Neural crest cell (in vitro differentiated cells): ENCODE data around the gene GP5. TPM values are rescaled to one million over a fixed set of nuclear protein-coding genes. Genes with fewer than 3 reads are reported as not detected.

ENCODE experiments used
- DNase-seq: peaks from one replicate; pipeline ENCODE4 v3.0.0; 2021; ENCODE audit warnings: low read depth, mixed read lengths, low spot score
- H3K27ac Mint-ChIP-seq: one replicate; pipeline ENCODE4 v1.8.0; 2021; ENCODE audit warnings: mild to moderate bottlenecking, mixed read lengths; ENCODE audit not compliant: unreplicated experiment
- H3K27me3 Mint-ChIP-seq: 2 replicates; pipeline ENCODE4 v1.8.0; 2021; ENCODE audit warnings: low read depth, mild to moderate bottlenecking, mixed read lengths
- H3K36me3 Mint-ChIP-seq: 2 replicates; pipeline ENCODE4 v1.8.0; 2021; ENCODE audit warnings: low read depth, mild to moderate bottlenecking, mixed read lengths
- H3K4me1 Mint-ChIP-seq: 2 replicates; pipeline ENCODE4 v1.8.0; 2021; ENCODE audit warnings: mixed read lengths
- H3K4me3 Mint-ChIP-seq: one replicate; pipeline ENCODE4 v1.8.0; 2021; ENCODE audit warnings: mild to moderate bottlenecking, mixed read lengths
- H3K9me3 Mint-ChIP-seq: 2 replicates; pipeline ENCODE4 v1.8.0; 2021; ENCODE audit warnings: mixed read lengths
- CTCF ChIP-seq: fragments of 200-600 bp; sonication (generic); conservative IDR thresholded peaks from 2 replicates; pipeline ENCODE4 v1.5.0; 2021; ENCODE audit warnings: antibody characterized with exemption, mild to moderate bottlenecking
- total RNA-seq: library from RNA; stranded (reverse); gene quantifications from 2 replicates; pipeline ENCODE4 v1.2.1, GENCODE V29; 2021

GP5 gene
- total RNA-seq, 1 donor from 2014 or later, result not detected

GRCh38 chr3:194405766-194406165 lies 6.7 kb upstream of the GP5 start:
- Mint-ChIP-seq H3K4me1 (peaks cover 32% of the 10 kb centered on the region), H3K9me3 (no peaks in the 10 kb centered on the region), H3K27ac (no peak overlapping the region), H3K27me3 (no peaks in the 10 kb centered on the region), H3K36me3 (peaks cover 3% of the 10 kb centered on the region), H3K4me3 (no peak overlapping the region)
- DNase-seq, result no peak
- TF ChIP-seq CTCF, result no peak

GRCh38 chr3:194404365-194405140 lies 5.5 kb upstream of the GP5 start:
- peaks cover 32% of the 10 kb centered on the region for H3K4me1 Mint-ChIP-seq
- no peak overlapping the region for H3K4me3 Mint-ChIP-seq
- no peaks in the 10 kb centered on the region for H3K9me3 Mint-ChIP-seq
- H3K27me3 Mint-ChIP-seq, result no peaks in the 10 kb centered on the region
- peak; percentile 88 for TF ChIP-seq CTCF
- H3K27ac Mint-ChIP-seq, result no peak overlapping the region
- peaks cover 3% of the 10 kb centered on the region for H3K36me3 Mint-ChIP-seq
- no peak for DNase-seq

- Mint-ChIP-seq H3K27ac (no peak overlapping the region), H3K27me3 (no peaks in the 10 kb centered on the region), H3K36me3 (peaks cover 3% of the 10 kb centered on the region), H3K9me3 (no peaks in the 10 kb centered on the region), H3K4me1 (peaks cover 30% of the 10 kb centered on the region), H3K4me3 (no peak overlapping the region)
- no peak for DNase-seq
- TF ChIP-seq CTCF, result no peak
Measured at GRCh38 chr3:194401868-194402329, 2.8 kb upstream of the GP5 start.

GRCh38 chr3:194401346-194401745 lies 2.3 kb upstream of the GP5 start:
- no peaks in the 10 kb centered on the region for H3K27me3 Mint-ChIP-seq
- H3K36me3 Mint-ChIP-seq, result peaks cover 3% of the 10 kb centered on the region
- H3K9me3 Mint-ChIP-seq, result no peaks in the 10 kb centered on the region
- DNase-seq, result no peak
- TF ChIP-seq CTCF, result no peak
- H3K27ac Mint-ChIP-seq, result no peak overlapping the region
- peaks cover 32% of the 10 kb centered on the region for H3K4me1 Mint-ChIP-seq
- H3K4me3 Mint-ChIP-seq, result no peak overlapping the region

- Mint-ChIP-seq H3K4me1 (peaks cover 45% of the 10 kb centered on the region), H3K27ac (no peak overlapping the region), H3K36me3 (peaks cover 3% of the 10 kb centered on the region), H3K4me3 (no peak overlapping the region), H3K9me3 (no peaks in the 10 kb centered on the region), H3K27me3 (peaks cover 3% of the 10 kb centered on the region)
- DNase-seq, result no peak
- TF ChIP-seq CTCF, result no peak
Measured at GRCh38 chr3:194399874-194400411, 877 bp upstream of the GP5 start.
